NCI-H2227 (cell line): ENCODE results near the gene AVPR2.

ENCODE experiments used
- DNase-seq: peaks from one replicate; lab custom pipeline; 2025; ENCODE audit not compliant: unreplicated experiment; lab: John Stamatoyannopoulos, UW

AVPR2 gene

DNA sequence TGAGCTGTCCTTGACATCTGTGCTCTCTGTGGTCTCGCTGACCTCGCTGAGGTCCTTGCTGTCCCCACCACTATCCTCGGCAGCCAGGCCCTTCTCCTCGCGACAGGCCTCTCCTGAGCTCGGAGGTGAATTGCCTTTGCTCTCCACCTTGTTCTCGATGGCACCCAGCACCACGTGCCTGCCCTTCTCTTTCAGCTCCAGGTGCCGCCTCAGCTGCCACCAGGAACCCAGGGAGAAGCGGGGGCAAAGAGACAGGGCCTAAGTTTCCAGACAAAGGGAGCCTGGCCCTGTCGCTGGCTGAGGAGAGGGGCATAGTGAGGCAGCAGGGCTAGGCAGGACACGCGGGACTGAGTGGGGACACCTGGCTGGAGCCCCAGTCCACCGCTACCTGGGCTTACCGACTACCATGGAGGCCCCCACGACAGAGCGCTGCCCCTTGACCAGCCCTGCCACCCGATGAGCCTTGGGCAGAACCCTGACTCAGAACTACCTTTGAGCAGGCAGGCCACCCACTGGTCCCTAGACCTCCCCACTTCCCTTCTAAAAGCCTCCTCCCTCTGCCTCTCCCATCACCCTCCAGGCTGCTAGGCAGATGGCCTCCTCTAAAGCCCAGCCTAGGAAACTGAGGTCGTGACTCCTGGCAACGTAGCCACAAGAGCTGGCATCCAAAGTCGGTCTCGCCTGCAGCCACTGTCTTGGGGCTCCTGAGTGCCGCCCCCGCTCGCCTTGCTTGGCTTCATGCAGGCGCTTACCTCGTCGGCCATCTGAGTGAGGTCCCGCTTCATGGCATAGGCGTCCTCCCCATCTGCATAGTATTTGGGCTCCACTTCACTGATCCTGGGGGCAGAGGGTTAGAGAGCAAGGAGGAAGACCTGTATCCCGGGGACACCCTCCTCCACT lies 25.8 kb downstream of the AVPR2 start:
- no peak for DNase-seq

DNA sequence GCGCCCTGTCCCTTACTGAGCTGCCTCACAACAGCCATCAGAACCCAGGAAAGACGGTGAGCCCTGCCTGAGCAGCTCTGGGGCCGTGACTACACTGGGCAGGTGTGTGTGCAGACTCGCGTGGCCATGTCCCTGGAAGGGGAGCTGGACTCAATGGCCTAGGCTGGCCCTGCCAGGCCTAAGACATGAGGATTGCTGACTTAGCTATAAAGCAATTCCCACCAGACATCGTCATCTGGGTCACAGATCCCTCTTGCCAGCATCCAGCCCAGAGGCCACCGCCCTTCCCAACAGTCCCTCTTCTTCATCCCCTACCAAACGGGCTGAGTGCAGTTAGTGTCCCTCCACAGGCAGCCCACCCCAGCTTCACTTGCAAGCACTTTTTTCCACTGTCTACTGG lies 26.7 kb downstream of the AVPR2 start:
- DNase-seq: no peak

GRCh38 chrX:153931748-153932147 lies 27.3 kb downstream of the AVPR2 start:
- DNase-seq: no peak

DNA sequence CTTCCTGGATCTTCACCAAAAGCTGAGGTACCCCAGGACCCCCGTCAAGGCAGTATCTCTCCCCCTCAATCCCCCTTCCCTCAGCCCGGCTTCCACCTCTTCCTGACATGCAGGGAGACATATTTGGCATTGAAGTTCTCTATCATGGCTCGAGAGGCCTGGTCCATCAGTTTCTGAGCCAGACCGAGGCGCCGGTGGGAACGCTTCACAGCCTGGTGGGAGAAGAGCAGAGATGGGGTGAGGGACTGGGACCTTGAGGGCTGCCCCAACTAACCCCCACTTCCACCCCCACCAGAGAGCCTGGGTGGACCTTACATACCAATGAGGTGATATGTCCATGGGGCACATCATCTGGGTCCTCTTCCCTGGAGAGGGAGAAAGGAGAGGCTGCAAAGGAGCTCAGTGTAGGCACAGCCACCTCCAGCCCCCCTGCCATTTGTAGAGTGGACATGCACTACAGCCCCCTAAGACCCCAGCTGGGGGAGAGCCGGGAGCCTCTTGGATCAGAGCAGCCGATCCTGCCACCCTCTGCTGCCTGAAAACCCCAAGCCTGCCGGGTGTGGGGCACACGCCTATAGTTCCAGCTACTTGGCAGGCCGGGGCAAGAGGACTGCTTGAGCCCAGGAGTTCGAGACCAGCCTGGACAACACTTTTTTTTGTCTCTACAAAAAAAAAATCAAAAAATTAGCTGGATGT lies 27.9 kb downstream of the AVPR2 start:
- no peak for DNase-seq

- no peak for DNase-seq
These were observed 29.3 kb downstream of the AVPR2 start for GRCh38 chrX:153933748-153934147.

DNA sequence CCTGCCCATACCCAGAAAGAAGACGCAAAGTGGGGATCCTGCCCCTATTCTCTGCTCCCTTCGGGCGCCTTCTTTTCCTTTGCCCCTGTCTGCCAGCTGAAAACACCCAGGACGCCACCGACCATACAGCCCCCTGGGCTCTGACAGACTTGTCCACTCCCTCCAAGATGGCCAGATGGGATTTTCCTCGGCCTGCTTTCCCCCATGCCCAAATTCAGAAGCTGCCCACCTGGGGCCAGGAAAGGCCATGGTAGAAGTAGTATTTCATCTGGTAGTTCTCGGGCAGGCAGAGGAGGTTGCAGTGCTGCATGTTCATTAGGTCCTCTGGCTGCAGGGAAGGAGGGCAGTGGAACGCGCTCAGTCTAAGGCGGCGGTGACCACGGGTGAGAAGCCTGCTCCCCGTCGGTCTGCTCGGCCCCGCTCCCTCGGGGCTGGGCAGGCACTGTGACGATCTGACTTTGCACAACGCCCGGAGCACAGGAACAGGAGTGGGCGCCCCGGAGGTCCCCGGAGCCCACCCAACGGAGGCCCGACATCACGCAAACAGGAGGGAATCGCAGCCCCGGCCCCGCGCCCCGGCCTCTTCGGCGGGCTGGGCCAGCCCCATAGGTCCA lies 29.8 kb downstream of the AVPR2 start:
- DNase-seq: no peak

DNA sequence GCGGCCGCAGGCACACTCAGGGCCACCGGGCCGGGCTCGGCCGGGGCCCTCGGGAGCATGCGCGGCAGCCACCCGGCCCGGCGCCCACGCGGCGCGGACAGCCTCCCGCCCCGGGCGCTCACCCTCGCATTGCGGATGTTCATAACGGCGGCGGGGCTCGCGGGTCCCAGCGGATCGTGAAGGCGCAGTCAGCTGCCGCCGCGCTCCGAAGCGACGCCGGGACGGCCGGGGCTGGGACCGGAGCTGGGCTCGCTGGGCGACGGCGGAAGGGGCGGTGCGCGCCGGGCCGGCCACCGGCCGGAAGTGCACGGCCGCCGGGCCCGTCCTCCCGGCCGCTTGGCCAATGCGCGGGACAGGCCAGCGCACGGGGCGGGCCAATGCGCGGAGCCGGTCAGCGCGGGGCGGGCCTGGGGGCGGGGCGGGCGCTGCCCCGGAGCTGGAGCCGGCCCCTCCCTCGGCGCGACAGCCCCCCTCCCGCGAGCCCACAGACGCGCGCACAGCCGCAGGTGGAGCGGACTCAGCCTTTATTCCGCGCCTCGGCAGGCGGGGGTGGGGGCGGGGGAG lies 30.4 kb downstream of the AVPR2 start, which contains the start of gene NAA10:
Gene NAA10, minus strand, starts transcription at position 276 of the 564 bp plus-strand sequence. Its CDS starts 133 bp downstream, at position 143.
- peak; percentile 91 for DNase-seq

GRCh38 chrX:153935326-153935851 lies 30.9 kb downstream of the AVPR2 start:
- DNase-seq: peak; percentile 37

- no peak for DNase-seq
These were observed 32.6 kb downstream of the AVPR2 start for GRCh38 chrX:153937056-153937455.

GRCh38 chrX:153938226-153938786 lies 33.8 kb downstream of the AVPR2 start:
- no peak for DNase-seq

DNA sequence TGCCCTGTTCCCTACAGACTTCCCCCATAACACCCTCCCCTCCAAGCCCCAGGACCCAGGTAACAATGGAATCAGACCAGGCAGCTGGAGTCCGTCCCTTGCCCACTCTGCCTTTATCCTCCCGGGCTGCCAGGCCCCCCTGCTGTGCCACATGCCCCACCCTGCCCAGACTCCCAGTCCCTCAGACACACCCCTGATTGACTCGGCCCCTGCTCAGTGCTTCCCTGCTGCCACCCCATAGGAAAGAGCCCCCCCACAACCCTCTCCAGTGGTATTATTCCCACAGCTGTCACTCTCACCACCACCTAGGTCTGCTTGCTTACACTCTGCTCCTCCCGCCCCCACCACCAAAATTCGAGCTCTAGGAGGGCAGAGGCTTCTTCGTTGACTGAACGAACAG lies 35.1 kb downstream of the AVPR2 start:
- DNase-seq: no peak

DNA sequence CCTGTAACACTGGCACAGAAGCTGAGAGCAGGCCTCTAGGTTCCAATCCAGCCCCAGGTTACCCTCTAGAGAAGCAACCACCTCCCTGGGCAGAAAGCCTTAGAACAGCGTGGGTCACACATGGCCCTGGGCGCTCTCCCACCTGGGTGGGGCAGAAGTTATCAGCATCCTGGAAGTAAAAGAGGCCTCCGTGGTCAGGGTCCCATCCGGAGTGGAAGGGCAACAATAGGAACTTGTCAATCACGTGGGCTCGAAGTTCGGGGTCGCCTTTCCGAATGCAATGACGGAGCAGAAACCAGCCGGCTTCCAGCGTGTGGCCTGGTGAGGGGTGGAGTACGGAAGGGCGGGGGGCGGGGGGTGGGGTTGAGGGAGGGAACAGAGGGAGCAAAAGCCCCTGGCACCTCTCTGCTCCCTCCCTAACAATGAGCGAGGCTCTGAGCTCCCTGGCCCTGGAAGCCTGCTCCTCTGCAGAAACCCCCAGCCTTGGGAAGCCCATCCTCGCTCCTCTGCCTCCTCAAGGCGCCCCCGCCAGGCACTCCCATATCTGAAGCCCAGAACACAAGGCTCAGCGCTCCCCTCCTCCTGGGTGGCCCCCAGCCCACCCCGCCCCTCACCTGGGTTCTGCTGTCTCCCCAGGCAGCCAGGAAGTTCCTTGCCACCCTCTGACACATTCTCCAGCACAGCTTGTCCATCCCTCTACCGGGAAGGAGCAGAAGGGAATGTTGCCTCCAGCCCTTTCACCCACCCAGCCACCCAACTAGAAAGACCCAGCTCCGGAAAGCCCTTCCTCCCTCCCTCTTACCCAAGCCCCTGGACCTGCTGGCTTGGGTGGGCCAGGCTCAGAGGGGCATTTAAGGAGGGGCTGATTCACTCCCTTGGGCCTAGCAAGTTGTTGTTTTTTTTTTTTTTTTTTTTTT lies 37.1 kb downstream of the AVPR2 start:
- no peak for DNase-seq

- DNase-seq: peak; percentile 60
These were observed 39.8 kb downstream of the AVPR2 start, which contains the start of gene RENBP for GRCh38 chrX:153944140-153944799. RENBP (minus strand) TSS chrX:153944643; CDS start chrX:153944610, 33 bp downstream.

DNA sequence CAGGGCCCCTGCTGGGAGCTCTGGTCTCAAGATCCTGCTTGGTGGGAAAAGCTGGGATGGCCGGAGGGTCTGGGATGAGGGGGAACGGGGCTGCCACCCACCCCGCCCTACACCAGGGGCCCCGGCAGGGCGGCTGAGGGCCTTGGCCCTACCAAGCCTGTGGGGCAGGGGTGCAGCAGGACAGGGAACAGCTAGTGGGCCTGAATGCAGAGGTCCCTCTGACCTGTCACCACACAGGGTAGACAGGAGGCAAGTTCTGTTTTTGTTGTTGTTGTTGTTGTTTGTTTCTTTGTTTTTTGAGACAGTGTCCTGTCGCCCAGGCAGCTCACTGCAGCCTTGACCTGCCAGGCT lies 40.3 kb downstream of the AVPR2 start:
- DNase-seq: no peak

DNA sequence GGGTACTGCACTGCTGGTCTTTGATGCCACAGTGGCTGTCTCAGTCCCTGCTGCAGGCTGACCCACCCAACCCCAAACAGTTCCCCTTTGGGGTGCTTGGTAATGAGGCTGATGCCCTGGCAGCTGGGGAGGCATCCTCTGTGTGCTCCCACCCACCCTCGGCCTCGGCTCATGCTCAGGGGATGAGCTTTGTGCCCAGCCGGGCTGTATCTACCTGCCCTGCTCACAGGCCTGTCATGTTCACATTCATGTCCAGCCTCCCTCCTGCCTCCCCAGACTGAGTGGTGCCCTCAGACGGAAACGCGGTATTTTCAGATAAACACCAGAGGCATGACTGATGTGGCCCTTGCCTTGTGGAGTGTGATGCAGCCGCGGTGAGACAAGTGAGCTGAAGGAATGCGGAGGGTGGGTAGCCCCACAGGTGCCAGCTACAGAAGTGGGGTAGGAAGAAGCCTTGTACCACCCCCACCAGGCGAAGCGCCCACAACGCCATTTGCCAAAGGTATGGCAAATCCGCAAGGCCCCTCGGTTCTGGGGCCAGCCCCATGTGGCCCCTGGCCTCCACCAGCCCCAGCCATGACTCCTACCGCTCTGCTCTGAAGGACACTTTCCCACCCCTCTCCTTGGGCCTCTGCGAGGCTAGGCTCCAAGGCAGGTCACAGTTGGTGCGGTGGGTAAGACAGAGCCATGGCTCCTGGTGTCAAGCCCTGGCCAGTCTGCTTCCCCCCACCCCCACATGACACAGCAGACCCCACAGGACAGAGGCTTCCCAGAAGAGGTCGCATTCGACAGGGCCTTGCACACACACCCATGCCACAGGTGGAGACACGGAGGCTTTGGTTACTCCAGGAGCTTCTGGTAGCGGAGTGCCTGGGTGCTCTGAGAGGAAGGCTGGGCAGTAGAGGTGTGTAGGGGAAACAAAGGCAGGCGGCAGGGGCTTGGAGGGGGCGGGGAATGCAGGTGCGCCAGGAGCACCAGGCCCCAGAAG lies 41.8 kb downstream of the AVPR2 start:
- DNase-seq: no peak

GRCh38 chrX:153947009-153947769 lies 42.7 kb downstream of the AVPR2 start:
- peak; percentile 83 for DNase-seq

DNA sequence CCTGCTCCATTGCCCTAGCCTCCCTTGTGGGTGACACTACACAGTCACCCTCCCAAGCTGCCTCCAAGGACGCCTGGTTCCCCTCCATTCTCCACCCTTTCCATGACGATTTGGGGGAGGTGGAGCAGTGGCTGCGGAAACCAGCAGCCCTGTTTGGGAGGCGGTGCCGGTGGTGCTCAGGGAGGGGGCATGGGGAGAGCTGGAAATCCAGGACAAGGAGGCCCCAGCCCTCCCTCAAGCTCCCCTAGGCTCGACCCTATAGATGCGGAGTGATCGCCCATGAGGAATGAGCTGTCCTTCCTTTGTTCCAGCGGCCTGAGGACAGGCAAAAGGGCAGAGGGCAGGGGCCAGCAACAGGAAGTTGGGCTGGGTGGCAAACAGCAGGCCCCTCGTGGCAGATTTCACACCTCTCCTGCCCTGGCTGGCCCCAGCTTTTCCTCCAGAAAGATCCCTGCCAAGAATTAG lies 43.6 kb downstream of the AVPR2 start:
- no peak for DNase-seq
